Endothelial cell of umbilical vein (primary cell): Measurements from ENCODE around the gene SLC16A7. TPM values are rescaled to one million over a fixed set of nuclear protein-coding genes. Genes with fewer than 3 reads are reported as not detected.
A peak's percentile ranks its signal among the peaks of the same experiment; 100 is the strongest.

Experiments used
- BruUV-seq: library from RNA; stranded (reverse); fragments of 400-500 nt; replicated peaks from 2 replicates; lab custom pipeline; 2021; lab: Mats Ljungman, UMichigan
- CTCF ChIA-PET: fragments of 300-600, 350-600 bp; sonication (Branson Sonifier 250); formaldehyde crosslinking; loops from one replicate; lab custom pipeline; 2021; ENCODE audit warnings: antibody characterized with exemption, inconsistent platforms; lab: Charles Lee
- POLR2A ChIA-PET: fragments of 300-600, 350-600 bp; sonication (Branson Sonifier 250); formaldehyde crosslinking; loops from one replicate; lab custom pipeline; 2021; ENCODE audit warnings: antibody characterized with exemption, inconsistent platforms; lab: Charles Lee
- DNase-seq: peaks from one replicate; pipeline ENCODE4 v3.0.0-alpha.2; 2011; ENCODE audit warnings: low read depth, low spot score
- FAIRE-seq: peaks from 2 replicates; lab custom pipeline; 2011; peaks lifted over from hg19 to GRCh38; lab: Jason Lieb, UNC
- H2AFZ ChIP-seq: 2 replicates; pipeline ENCODE4 v1.6.0; 2012; ENCODE audit warnings: low read depth, low read length, control low read depth, inconsistent platforms
- H3K27ac ChIP-seq: 2 replicates; pipeline ENCODE4 v1.5.1; 2011; ENCODE audit warnings: low read depth, mild to moderate bottlenecking, control low read depth, low read length, moderate library complexity; ENCODE audit not compliant: insufficient read depth
- H3K27me3 ChIP-seq, 2 experiments: 2 replicates each; pipeline versions ENCODE4 v1.6.0 to v1.6.1; 2011; ENCODE audit warnings: low read length in 2 of 2, mixed read lengths in 1 of 2; ENCODE audit not compliant: control insufficient read depth in 2 of 2, insufficient read depth in 2 of 2
- H3K36me3 ChIP-seq, 2 experiments: 2 replicates in 1 of 2; 3 replicates in 1 of 2; pipeline ENCODE4 v1.5.1; 2011; ENCODE audit warnings: low read length in 2 of 2, mild to moderate bottlenecking in 1 of 2, moderate library complexity in 1 of 2; ENCODE audit not compliant: control insufficient read depth in 2 of 2, insufficient read depth in 2 of 2; ENCODE audit errors: extremely low read depth in 1 of 2
- H3K4me1 ChIP-seq: 3 replicates; pipeline ENCODE4 v1.5.1; 2011; ENCODE audit warnings: mild to moderate bottlenecking, low read length; ENCODE audit not compliant: control insufficient read depth, insufficient read depth; ENCODE audit errors: extremely low read depth
- H3K4me2 ChIP-seq: 2 replicates; pipeline ENCODE4 v1.6.1; 2011; ENCODE audit warnings: low read length, control low read depth, mixed read lengths; ENCODE audit not compliant: insufficient read depth
- H3K4me3 ChIP-seq, 3 experiments: fragments of 200-600 bp in 1 of 3; sonication (generic), shearing (Covaris generic) in 1 of 3; replicated peaks in 1 of 3; 2 replicates each; pipeline ENCODE4 v1.5.1; 2011 to 2016; ENCODE audit warnings: control low read depth in 3 of 3, low read length in 3 of 3, mild to moderate bottlenecking in 2 of 3, inconsistent platforms in 1 of 3, low read depth in 1 of 3, moderate library complexity in 1 of 3; ENCODE audit not compliant: insufficient read depth in 1 of 3
- H3K79me2 ChIP-seq: 2 replicates; pipeline ENCODE4 v1.6.0; 2012; ENCODE audit warnings: low read length, inconsistent platforms; ENCODE audit not compliant: control insufficient read depth, insufficient read depth
- H3K9ac ChIP-seq: replicated peaks from 2 replicates; pipeline ENCODE3; 2011; ENCODE audit warnings: low read length, control low read depth; ENCODE audit not compliant: insufficient read depth; ENCODE audit errors: extremely low read depth
- H3K9me1 ChIP-seq: replicated peaks from 3 replicates; pipeline ENCODE4 v1.6.0; 2011; ENCODE audit warnings: mild to moderate bottlenecking, low read length; ENCODE audit not compliant: control insufficient read depth, insufficient read depth; ENCODE audit errors: extremely low read depth
- H3K9me3 ChIP-seq: replicated peaks from 2 replicates; pipeline ENCODE4 v1.5.1; 2012; ENCODE audit warnings: low read length, inconsistent platforms; ENCODE audit not compliant: control insufficient read depth, insufficient read depth
- H4K20me1 ChIP-seq: replicated peaks from 2 replicates; pipeline ENCODE3; 2011; ENCODE audit warnings: mild to moderate bottlenecking, low read length; ENCODE audit not compliant: control insufficient read depth, insufficient read depth; ENCODE audit errors: extremely low read depth
- EZH2 ChIP-seq: IDR thresholded peaks from 2 replicates; pipeline ENCODE4 v1.6.1; 2012; ENCODE audit warnings: borderline replicate concordance, low read depth, mild to moderate bottlenecking, moderate library complexity, low read length, inconsistent platforms; ENCODE audit not compliant: severe bottlenecking
- FOS ChIP-seq: IDR thresholded peaks from 2 replicates; pipeline ENCODE4 v1.6.1; 2011; ENCODE audit warnings: mild to moderate bottlenecking, low read length, moderate library complexity, borderline replicate concordance; ENCODE audit not compliant: insufficient read depth
- GATA2 ChIP-seq: IDR thresholded peaks from 2 replicates; pipeline ENCODE4 v1.7.0; 2011; ENCODE audit warnings: low read depth, mild to moderate bottlenecking, moderate library complexity, mixed read lengths, low read length; ENCODE audit not compliant: insufficient read length, insufficient read depth
- JUN ChIP-seq: IDR thresholded peaks from 2 replicates; pipeline ENCODE4 v1.6.1; 2011; ENCODE audit warnings: borderline replicate concordance, low read depth; ENCODE audit not compliant: insufficient read length, insufficient read depth
- MYC ChIP-seq: IDR thresholded peaks from one replicate; pipeline ENCODE4 v1.6.1; 2011; ENCODE audit warnings: mild to moderate bottlenecking, low read depth, low read length
- POLR2A ChIP-seq: IDR thresholded peaks from 2 replicates; pipeline ENCODE4 v1.6.1; 2012; ENCODE audit warnings: low read depth, mild to moderate bottlenecking, control low read depth, low read length
- POLR2AphosphoS5 ChIP-seq: IDR thresholded peaks from 2 replicates; pipeline ENCODE4 v1.6.1; 2012; ENCODE audit warnings: low read depth, mild to moderate bottlenecking, control low read depth, low read length, moderate library complexity; ENCODE audit not compliant: insufficient read depth
- dilution Hi-C: fragments of 300-500 bp; cut with MboI; formaldehyde crosslinking; loops from one replicate; pipeline ENCODE4 v1.15.0; 2019; ENCODE audit warnings: low sequenced_read_pairs; ENCODE audit not compliant: extremely low pct_ligation_motif_present
- intact Hi-C: fragments of 100-400 bp; cut with micrococcal nuclease; formaldehyde crosslinking; loops from one replicate; pipeline ENCODE4 v1.10.0; 2022
- polyA plus RNA-seq, 4 experiments: library from polyadenylated mRNA; depleted of rRNA in 3 of 4; stranded (reverse) in 3 of 4; unstranded in 1 of 4; fragments of >200 nt; gene quantifications; 2 replicates each; pipeline versions ENCODE4 v1.2.1 to v1.2.3, GENCODE V29; 2011 to 2012; ENCODE audit warnings: missing spikeins in 1 of 4
- total RNA-seq: library from RNA; stranded (reverse); gene quantifications from 2 replicates; pipeline ENCODE4 v1.2.3, GENCODE V29; 2021
- TF ChIP-seq, protein P1 (sequence below): IDR thresholded peaks from 2 replicates; pipeline ENCODE4 v1.6.1; 2011; ENCODE audit not compliant: insufficient read depth, insufficient read length
- TF ChIP-seq, protein P2 (sequence below), 2 donors: IDR thresholded peaks; 1 replicate in 1 of 2; 2 replicates in 1 of 2; pipeline ENCODE4 v1.5.1; 2011; ENCODE audit warnings: low read length in 2 of 2, mild to moderate bottlenecking in 2 of 2, moderate library complexity in 2 of 2, control low read depth in 1 of 2, inconsistent platforms in 1 of 2, low read depth in 1 of 2; ENCODE audit not compliant: insufficient read depth in 1 of 2; ENCODE audit errors: extremely low read depth in 1 of 2

SLC16A7 gene
- total and polyA plus RNA-seq, 2 donors (not counting 3 experiments of a cell fraction or from before 2014, with no cell fraction given) = 2.9 to 8.9 TPM

DNA sequence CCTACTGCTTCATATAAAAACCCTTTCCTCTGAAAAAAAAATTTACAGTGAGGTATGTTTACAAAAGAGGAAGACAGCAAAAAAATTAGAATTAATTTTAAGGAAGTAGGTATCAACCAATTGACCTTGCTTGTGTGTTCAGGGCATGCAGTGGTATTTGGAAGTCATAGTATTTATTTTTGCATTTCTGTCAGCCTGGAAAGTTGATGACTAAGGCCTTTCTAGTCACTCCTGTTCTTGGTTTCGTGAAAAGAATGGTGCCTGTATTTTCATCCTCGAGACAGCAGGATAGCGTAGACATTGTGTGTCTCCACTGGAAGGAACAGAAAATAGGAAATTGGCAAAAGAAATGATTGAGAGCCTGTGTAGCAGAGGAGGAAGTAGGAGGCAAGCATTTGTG is 24.5 kb downstream of the SLC16A7 start:
- no peaks in the 10 kb centered on the region for H3K9me3 ChIP-seq
- no peak overlapping the region for H3K27ac ChIP-seq
- no peak overlapping the region for H3K4me2 ChIP-seq
- no peak for TF ChIP-seq JUN
- TF ChIP-seq FOS = no peak
- TF ChIP-seq MYC = no peak
- TF ChIP-seq, protein P1, sequence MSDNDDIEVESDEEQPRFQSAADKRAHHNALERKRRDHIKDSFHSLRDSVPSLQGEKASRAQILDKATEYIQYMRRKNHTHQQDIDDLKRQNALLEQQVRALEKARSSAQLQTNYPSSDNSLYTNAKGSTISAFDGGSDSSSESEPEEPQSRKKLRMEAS = no peak
- TF ChIP-seq POLR2AphosphoS5 = no peak
- TF ChIP-seq EZH2 = no peak
- TF ChIP-seq, protein P2, sequence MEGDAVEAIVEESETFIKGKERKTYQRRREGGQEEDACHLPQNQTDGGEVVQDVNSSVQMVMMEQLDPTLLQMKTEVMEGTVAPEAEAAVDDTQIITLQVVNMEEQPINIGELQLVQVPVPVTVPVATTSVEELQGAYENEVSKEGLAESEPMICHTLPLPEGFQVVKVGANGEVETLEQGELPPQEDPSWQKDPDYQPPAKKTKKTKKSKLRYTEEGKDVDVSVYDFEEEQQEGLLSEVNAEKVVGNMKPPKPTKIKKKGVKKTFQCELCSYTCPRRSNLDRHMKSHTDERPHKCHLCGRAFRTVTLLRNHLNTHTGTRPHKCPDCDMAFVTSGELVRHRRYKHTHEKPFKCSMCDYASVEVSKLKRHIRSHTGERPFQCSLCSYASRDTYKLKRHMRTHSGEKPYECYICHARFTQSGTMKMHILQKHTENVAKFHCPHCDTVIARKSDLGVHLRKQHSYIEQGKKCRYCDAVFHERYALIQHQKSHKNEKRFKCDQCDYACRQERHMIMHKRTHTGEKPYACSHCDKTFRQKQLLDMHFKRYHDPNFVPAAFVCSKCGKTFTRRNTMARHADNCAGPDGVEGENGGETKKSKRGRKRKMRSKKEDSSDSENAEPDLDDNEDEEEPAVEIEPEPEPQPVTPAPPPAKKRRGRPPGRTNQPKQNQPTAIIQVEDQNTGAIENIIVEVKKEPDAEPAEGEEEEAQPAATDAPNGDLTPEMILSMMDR (IDR thresholded peaks at IDR 0.05; ENCODE audit: extremely low read depth in 1 of 2, insufficient read depth in 1 of 2, low read depth in 1 of 2, low read length in 2 of 2) = no peak
- TF ChIP-seq POLR2A = no peak
- TF ChIP-seq GATA2 = no peak
- H3K4me1 ChIP-seq = no peaks in the 10 kb centered on the region
- H3K9me1 ChIP-seq = no peaks in the 10 kb centered on the region
- peak overlapping the region; percentile 36 for H2AFZ ChIP-seq
- DNase-seq = peak; percentile 28
- H3K4me3 ChIP-seq = no peak overlapping the region
- no peak overlapping the region for H3K9ac ChIP-seq
- no peaks in the 10 kb centered on the region for H3K79me2 ChIP-seq
- ChIA-PET POLR2A (no interaction called here), CTCF (no interaction called here)
- no peak for FAIRE-seq
- H3K27me3 ChIP-seq = no peaks in the 10 kb centered on the region
- dilution Hi-C loops (no loop called here), intact Hi-C loops (no loop called here)
- no peaks in the 10 kb centered on the region for H3K36me3 ChIP-seq
- no peaks in the 10 kb centered on the region for H4K20me1 ChIP-seq
- BruUV-seq = no TSS peak
